K562 (cell line): ENCODE measurements around the gene ZMYM2. TPM values are rescaled to one million over a fixed set of nuclear protein-coding genes. Genes with fewer than 3 reads are reported as not detected.
A peak's percentile ranks its signal among the peaks of the same experiment; 100 is the strongest.

Source experiments
- ETS2 ChIP-seq: IDR thresholded peaks from 2 replicates; pipeline ENCODE4 v1.6.1; 2016; ENCODE audit warnings: borderline replicate concordance, missing genetic modification characterization, mild to moderate bottlenecking, moderate library complexity, missing compliant biosample characterization; ENCODE audit not compliant: poor library complexity, severe bottlenecking
- HDAC1 ChIP-seq, 2 experiments: fragments of 450-650 bp; IDR thresholded peaks; 2 replicates each; pipeline ENCODE4 v1.6.1; 2016 to 2017; ENCODE audit warnings: inconsistent platforms in 1 of 2, mild to moderate bottlenecking in 1 of 2, moderate library complexity in 1 of 2
- KLF13 ChIP-seq: fragments of 450-650 bp; IDR thresholded peaks from 2 replicates; pipeline ENCODE4 v1.6.1; 2016; ENCODE audit warnings: missing genetic modification characterization, low read depth, mild to moderate bottlenecking, missing compliant biosample characterization, moderate library complexity, borderline replicate concordance
- NFE2L1 ChIP-seq: fragments of 450-650 bp; IDR thresholded peaks from 2 replicates; pipeline ENCODE4 v1.6.1; 2016; ENCODE audit warnings: missing genetic modification characterization, low read depth, mild to moderate bottlenecking, missing compliant biosample characterization, moderate library complexity, borderline replicate concordance
- NR2C2 ChIP-seq, 2 experiments: fragments of 200-800 bp in 1 of 2; sonication (Bioruptor generic) in 1 of 2; sonication (generic) in 1 of 2; formaldehyde crosslinking in 1 of 2; IDR thresholded peaks; 2 replicates each; pipeline versions ENCODE4 v1.6.1 to v1.8.0; 2016 to 2022; ENCODE audit warnings: mild to moderate bottlenecking in 1 of 2, missing compliant biosample characterization in 1 of 2, missing genetic modification characterization in 1 of 2, missing genetic modification reagents in 1 of 2
- PCBP2 ChIP-seq: fragments of 200-400 bp; formaldehyde crosslinking; IDR thresholded peaks from 2 replicates; pipeline ENCODE4 v1.6.1; 2018; ENCODE audit warnings: low read length, low read depth, mild to moderate bottlenecking, moderate library complexity; ENCODE audit not compliant: poor library complexity, severe bottlenecking
- TCFL5 ChIP-seq: fragments of 250-450 bp; sonication (Bioruptor Pico); conservative IDR thresholded peaks from 2 replicates; pipeline ENCODE4 v1.6.1; 2021; ENCODE audit warnings: mild to moderate bottlenecking, moderate library complexity, matching md5 sums
- U2AF1 ChIP-seq: fragments of 200-400 bp; formaldehyde crosslinking; optimal IDR thresholded peaks from 2 replicates; pipeline ENCODE3; 2017; ENCODE audit warnings: mild to moderate bottlenecking, low read depth, low read length, moderate library complexity
- ZNF12 ChIP-seq: sonication (generic); formaldehyde crosslinking; IDR thresholded peaks from 2 replicates; pipeline ENCODE4 v1.4.0; 2020; ENCODE audit warnings: mild to moderate bottlenecking, missing genetic modification reagents
- ZNF165 ChIP-seq: fragments of 250-450 bp; sonication (Bioruptor Pico); IDR thresholded peaks from 2 replicates; pipeline ENCODE4 v1.4.0; 2020; ENCODE audit warnings: borderline replicate concordance
- ZNF217 ChIP-seq: sonication (generic); formaldehyde crosslinking; IDR thresholded peaks from 2 replicates; pipeline ENCODE4 v1.8.0; 2022; ENCODE audit warnings: mild to moderate bottlenecking, missing genetic modification reagents
- ZNF347 ChIP-seq: fragments of 450-650 bp; formaldehyde crosslinking; IDR thresholded peaks from 2 replicates; pipeline ENCODE4 v1.4.0; 2020; ENCODE audit warnings: low read depth, mild to moderate bottlenecking, moderate library complexity
- polyA plus RNA-seq, 8 experiments: library from polyadenylated mRNA; depleted of rRNA in 4 of 8; stranded (reverse) in 5 of 8; unstranded in 3 of 8; fragments of >200 nt; fragmentation: Nextera tagmentation in 2 of 8; fragmentation: Illumina TruSeq in 1 of 8; extraction: Ambion mirVana in 2 of 8; extraction: Trizol in 1 of 8; gene quantifications; 2 replicates each; pipeline versions ENCODE4 v1.2.1 to v1.2.3, GENCODE V29; 2011 to 2014; ENCODE audit warnings: inconsistent platforms in 1 of 8, missing spikeins in 1 of 8
- total RNA-seq, 7 experiments: library from RNA; depleted of rRNA in 6 of 7; stranded (reverse); fragments of >200 nt in 6 of 7; fragmentation: Illumina TruSeq in 2 of 7; extraction: Trizol in 2 of 7; gene quantifications; 2 replicates each; pipeline versions ENCODE4 v1.2.1 to v1.2.3, GENCODE V29; 2011 to 2021; ENCODE audit warnings: low replicate concordance in 1 of 7
- TF ChIP-seq, protein P1 (sequence below), 2 experiments: fragments of 450-650 bp in 1 of 2; sonication (generic) in 1 of 2; formaldehyde crosslinking in 1 of 2; IDR thresholded peaks in 1 of 2; conservative IDR thresholded peaks in 1 of 2; 2 replicates each; pipeline versions ENCODE4 v1.6.1 to v1.8.1; 2016 to 2023; ENCODE audit warnings: mild to moderate bottlenecking in 2 of 2, moderate library complexity in 2 of 2, inconsistent platforms in 1 of 2, missing genetic modification reagents in 1 of 2
- TF ChIP-seq, protein P2 (sequence below): fragments of 450-650 bp; IDR thresholded peaks from 2 replicates; pipeline ENCODE4 v1.6.1; 2016; ENCODE audit warnings: low read depth, mild to moderate bottlenecking, moderate library complexity
- TF ChIP-seq, protein P3 (sequence below), 3 experiments: IDR thresholded peaks in 2 of 3; conservative IDR thresholded peaks in 1 of 3; 2 replicates each; pipeline ENCODE4 v1.5.1; 2011 to 2012; ENCODE audit warnings: low read length in 3 of 3, mild to moderate bottlenecking in 3 of 3, control low read depth in 2 of 3, improper control_type of control experiment in 1 of 3, inconsistent platforms in 1 of 3, low read depth in 1 of 3, mixed read lengths in 1 of 3, moderate library complexity in 1 of 3; ENCODE audit not compliant: insufficient read depth in 2 of 3
- TF ChIP-seq, protein P4 (sequence below): sonication (generic); formaldehyde crosslinking; IDR thresholded peaks from 2 replicates; pipeline ENCODE4 v1.8.1; 2023; ENCODE audit warnings: missing genetic modification reagents, mild to moderate bottlenecking, borderline replicate concordance

The ZMYM2 gene
- total and polyA plus RNA-seq, 9 of the 15 experiments (the other 6 are each of a cell fraction or from before 2014, with no cell fraction given) = 5.0 to 48.8 (median 26.8) TPM

DNA sequence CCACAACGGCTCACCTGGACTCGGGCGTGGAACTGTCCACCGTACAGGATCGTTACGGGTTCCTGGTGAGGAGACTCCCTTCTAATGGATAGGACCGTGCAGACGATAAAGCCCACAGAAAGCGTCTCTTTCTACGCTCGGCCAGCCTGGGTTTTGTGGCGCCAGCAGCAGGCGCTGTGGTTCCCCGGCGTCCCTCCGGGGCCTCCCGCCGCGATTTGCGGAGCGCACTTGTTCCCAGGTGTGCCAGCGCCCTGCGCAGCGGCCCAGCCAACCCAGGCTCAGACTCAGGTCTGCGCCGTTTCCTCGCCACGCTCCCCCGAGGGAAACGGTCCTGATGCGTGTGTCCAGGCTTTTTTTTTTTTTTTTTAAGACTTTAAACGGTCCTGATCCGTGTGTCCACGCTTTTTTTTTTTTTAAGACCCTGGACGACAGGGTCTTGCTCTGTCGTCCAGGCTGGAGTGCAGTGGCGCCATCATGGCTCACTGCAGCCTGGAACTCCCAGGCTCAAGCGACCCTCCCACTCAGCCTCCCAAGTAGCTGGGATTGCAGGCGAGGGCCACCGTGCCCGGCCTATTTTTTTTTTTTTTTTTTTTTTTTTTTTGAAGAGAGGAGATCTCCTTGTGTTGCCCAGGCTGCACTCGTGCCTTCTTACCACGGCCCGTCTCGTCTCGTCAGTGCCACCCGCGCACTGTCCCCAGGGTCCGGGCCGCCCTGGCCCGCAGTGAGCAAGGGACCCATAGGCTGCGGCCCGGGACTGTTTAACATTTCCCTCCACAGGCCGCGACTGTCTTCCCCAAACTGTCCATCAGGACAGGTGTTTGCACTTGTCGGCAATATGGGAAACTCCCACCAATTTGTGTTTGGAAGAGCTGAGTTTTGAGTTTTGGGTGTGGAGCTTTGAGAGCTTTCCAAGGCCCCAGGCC is 178.5 kb downstream of the ZMYM2 start (continued):
- TF ChIP-seq, protein P1, sequence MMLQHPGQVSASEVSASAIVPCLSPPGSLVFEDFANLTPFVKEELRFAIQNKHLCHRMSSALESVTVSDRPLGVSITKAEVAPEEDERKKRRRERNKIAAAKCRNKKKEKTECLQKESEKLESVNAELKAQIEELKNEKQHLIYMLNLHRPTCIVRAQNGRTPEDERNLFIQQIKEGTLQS (IDR thresholded peaks at IDR 0.05) = no peak
- TF ChIP-seq, protein P1 (CRISPR knock-in tag; conservative IDR thresholded peaks at IDR 0.05) = no peak
- TF ChIP-seq PCBP2 (no peak), TCFL5 (no peak), NR2C2 (CRISPR knock-in tag; IDR thresholded peaks at IDR 0.05) (no peak), NR2C2 (tag; IDR thresholded peaks at IDR 0.05) (no peak), U2AF1 (no peak), ETS2 (no peak), ZNF217 (CRISPR knock-in tag) (no peak), KLF13 (no peak), ZNF347 (CRISPR knock-in tag) (no peak), HDAC1 (IDR thresholded peaks at IDR 0.05) (no peak), ZNF12 (CRISPR knock-in tag) (no peak), ZNF165 (CRISPR knock-in tag) (no peak), NFE2L1 (tag) (no peak)
- TF ChIP-seq, protein P2, sequence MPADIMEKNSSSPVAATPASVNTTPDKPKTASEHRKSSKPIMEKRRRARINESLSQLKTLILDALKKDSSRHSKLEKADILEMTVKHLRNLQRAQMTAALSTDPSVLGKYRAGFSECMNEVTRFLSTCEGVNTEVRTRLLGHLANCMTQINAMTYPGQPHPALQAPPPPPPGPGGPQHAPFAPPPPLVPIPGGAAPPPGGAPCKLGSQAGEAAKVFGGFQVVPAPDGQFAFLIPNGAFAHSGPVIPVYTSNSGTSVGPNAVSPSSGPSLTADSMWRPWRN = no peak
- TF ChIP-seq, protein P3, sequence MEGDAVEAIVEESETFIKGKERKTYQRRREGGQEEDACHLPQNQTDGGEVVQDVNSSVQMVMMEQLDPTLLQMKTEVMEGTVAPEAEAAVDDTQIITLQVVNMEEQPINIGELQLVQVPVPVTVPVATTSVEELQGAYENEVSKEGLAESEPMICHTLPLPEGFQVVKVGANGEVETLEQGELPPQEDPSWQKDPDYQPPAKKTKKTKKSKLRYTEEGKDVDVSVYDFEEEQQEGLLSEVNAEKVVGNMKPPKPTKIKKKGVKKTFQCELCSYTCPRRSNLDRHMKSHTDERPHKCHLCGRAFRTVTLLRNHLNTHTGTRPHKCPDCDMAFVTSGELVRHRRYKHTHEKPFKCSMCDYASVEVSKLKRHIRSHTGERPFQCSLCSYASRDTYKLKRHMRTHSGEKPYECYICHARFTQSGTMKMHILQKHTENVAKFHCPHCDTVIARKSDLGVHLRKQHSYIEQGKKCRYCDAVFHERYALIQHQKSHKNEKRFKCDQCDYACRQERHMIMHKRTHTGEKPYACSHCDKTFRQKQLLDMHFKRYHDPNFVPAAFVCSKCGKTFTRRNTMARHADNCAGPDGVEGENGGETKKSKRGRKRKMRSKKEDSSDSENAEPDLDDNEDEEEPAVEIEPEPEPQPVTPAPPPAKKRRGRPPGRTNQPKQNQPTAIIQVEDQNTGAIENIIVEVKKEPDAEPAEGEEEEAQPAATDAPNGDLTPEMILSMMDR (IDR thresholded peaks at IDR 0.05 in 2 of 3, conservative IDR thresholded peaks at IDR 0.05 in 1 of 3; ENCODE audit: insufficient read depth in 2 of 3, low read depth in 1 of 3, low read length in 3 of 3) = peak; percentile 59 to 70 (median 65)
- TF ChIP-seq, protein P4, sequence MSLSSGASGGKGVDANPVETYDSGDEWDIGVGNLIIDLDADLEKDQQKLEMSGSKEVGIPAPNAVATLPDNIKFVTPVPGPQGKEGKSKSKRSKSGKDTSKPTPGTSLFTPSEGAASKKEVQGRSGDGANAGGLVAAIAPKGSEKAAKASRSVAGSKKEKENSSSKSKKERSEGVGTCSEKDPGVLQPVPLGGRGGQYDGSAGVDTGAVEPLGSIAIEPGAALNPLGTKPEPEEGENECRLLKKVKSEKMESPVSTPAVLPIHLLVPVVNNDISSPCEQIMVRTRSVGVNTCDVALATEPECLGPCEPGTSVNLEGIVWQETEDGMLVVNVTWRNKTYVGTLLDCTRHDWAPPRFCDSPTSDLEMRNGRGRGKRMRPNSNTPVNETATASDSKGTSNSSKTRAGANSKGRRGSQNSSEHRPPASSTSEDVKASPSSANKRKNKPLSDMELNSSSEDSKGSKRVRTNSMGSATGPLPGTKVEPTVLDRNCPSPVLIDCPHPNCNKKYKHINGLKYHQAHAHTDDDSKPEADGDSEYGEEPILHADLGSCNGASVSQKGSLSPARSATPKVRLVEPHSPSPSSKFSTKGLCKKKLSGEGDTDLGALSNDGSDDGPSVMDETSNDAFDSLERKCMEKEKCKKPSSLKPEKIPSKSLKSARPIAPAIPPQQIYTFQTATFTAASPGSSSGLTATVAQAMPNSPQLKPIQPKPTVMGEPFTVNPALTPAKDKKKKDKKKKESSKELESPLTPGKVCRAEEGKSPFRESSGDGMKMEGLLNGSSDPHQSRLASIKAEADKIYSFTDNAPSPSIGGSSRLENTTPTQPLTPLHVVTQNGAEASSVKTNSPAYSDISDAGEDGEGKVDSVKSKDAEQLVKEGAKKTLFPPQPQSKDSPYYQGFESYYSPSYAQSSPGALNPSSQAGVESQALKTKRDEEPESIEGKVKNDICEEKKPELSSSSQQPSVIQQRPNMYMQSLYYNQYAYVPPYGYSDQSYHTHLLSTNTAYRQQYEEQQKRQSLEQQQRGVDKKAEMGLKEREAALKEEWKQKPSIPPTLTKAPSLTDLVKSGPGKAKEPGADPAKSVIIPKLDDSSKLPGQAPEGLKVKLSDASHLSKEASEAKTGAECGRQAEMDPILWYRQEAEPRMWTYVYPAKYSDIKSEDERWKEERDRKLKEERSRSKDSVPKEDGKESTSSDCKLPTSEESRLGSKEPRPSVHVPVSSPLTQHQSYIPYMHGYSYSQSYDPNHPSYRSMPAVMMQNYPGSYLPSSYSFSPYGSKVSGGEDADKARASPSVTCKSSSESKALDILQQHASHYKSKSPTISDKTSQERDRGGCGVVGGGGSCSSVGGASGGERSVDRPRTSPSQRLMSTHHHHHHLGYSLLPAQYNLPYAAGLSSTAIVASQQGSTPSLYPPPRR (CRISPR knock-in tag) = no peak
